GM21723 (cell line): ENCODE measurements around the gene SLBP.

Source experiments
- ATAC-seq: cut with Tn5 transposase; IDR thresholded peaks from one replicate; pipeline ENCODE4 v1.9.1; 2021; ENCODE audit warnings: mild to moderate bottlenecking, moderate library complexity; ENCODE audit not compliant: unreplicated experiment

Gene SLBP

DNA sequence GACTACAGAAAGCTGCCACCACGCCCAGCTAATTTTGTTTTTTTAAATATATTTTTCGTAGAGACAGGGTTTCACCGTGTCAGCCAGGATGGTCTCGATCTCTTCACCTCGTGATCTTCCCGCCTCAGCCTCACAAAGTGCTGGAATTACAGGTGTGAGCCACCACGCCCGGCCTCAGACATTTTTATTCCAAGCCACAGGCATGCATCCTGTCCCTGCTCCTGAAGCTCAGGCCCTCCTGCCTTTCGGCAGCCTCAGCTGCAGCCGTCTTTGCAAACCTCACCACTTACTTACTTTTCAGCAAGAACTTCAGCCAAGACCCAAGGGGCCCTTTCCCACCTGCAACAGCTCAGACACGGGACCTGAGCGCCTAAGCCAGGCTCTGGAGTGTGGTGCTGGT, 54.0 kb downstream of the SLBP start:
- no peak for ATAC-seq

DNA sequence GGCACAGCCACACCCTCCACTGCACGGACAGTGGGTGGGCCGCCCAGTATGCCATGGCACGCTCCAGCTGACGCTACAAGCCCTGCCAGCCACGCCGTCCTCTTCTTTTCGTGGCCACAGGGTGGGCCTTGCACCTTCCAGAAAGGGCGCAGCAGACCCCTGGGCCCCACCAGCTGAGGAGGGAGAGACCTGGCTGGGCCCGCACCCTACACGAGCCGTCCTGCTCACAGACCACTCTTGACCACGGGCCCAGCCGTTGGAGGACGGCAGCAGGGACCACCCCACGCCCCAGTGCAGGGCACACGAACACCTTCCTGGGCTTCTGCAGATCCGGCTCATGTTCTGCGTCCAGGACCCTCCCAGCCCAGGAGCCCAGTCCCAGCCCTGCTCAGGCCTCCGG, 55.1 kb downstream of the SLBP start:
- no peak for ATAC-seq

GRCh38 chr4:1656132-1656531, 56.0 kb downstream of the SLBP start:
- no peak for ATAC-seq

- no peak for ATAC-seq
Measured at GRCh38 chr4:1655676-1656075, 56.4 kb downstream of the SLBP start.

- no peak for ATAC-seq
Measured at GRCh38 chr4:1655081-1655480, 57.0 kb downstream of the SLBP start.

GRCh38 chr4:1654216-1654955, 57.7 kb downstream of the SLBP start:
- ATAC-seq, result no peak

GRCh38 chr4:1653776-1654175, 58.3 kb downstream of the SLBP start:
- no peak for ATAC-seq

DNA sequence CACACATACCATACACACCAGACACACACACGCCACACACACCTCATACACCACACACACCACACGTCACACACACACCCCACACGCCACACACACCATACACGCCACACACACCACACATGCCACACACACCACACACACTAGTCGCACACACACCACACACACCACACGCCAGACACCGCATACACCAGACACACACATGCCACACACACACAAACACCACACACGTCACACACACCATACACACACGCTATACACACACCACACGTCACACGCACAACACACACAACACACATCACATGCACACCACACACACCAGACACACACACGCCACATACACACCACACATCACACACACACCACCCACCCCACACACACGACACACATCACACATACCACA, 60.0 kb downstream of the SLBP start:
- ATAC-seq, result no peak

DNA sequence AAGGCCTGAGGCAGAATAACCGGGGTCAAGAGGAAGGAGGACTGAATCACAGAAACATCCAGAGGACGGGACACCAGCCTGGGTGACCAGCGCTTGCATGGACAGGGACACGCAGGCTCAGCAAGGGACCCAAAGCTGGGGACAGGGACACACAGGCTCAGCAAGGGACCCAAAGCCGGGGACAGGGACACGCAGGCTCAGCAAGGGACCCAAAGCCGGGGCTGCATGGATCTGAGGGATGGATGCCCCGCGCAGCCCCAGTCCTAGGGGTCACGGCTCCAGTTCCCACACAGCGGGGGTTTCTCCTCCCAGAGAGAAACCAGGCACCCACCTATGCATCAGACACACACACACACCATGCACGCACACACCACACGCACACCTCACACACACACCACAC, 60.5 kb downstream of the SLBP start:
- no peak for ATAC-seq

DNA sequence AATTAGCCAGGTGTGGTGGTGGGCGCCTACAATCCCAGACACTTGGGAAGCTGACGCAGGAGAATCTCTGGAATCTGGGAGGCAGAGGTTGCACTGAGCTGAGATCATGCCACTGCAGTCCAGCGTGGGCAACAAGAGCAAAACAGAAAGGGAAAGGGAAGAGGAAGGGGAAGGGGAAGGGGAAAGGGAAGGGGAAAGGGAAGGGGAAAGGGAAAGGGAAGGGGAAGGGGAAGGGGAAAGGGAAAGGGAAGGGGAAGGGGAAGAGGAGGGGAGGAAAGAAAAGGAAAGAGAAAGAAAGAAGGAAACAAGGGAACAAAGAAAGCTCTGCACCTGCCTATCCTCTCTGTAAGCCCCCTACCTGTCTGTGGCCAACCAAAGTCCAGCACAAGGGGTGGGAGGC, 63.2 kb downstream of the SLBP start:
- no peak for ATAC-seq

GRCh38 chr4:1647432-1647831, 64.7 kb downstream of the SLBP start:
- ATAC-seq, result no peak

DNA sequence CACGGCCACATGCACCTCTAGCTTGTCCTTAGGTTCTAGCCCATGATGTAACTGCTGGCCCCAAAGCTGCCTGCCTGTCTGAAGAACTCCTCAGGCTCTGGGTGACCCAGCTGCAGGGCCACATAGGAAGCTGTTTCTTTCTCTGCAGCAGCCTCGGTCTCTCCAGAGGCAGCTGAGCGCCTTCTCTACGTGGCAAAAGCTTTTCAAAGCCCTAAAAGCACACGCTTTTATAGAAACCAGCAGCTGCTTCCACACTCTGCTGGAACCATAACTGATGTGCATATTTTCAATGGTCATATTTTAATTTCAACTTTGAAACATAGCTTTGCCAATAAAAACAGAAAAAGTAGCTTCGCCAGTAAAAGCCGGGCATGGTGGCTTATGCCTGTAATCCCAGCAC, 65.4 kb downstream of the SLBP start:
- ATAC-seq, result no peak

GRCh38 chr4:1644891-1645657, 67.0 kb downstream of the SLBP start:
- no peak for ATAC-seq

DNA sequence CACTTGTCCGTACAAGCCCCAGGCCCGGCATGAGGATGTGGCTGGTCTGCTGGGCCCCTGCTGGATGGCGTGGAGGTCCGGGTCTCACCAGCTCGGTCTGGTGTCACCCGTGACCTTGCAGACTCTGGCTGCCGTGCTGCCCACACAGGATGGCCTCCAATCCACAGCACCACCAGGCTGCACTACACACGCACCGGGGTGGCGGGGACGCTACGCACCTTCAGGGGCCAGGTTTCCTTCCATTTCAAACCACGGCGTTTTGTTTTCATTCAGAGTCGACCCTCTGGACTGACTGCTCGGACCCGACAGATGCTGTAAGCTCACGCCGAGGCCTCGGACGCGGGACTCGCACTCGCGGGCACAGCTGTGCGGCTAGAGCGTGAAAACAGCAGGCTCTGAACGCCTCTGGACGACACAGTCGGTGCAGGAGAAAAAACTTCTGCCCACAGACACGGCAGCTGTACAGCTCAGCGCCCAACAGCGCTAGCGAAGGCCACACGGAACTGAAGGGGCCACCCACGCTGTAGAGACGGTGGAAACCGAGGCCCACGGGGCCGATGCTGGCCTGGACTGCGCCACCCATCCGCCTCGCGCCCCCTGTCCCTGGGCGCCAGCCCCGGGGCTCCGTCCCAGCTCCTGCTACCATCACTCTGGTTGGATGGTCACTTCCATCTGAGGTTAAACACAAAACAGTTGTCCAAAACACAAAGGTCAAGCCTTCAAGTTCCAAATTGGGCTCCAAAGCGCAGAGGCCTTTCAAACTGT, 68.0 kb downstream of the SLBP start:
- no peak for ATAC-seq
